ENCODE measurements around the gene KLKB1.
"Not testable (repeated sequence)": the region's sequence is repeated elsewhere in the genome, so short reads cannot be mapped to it uniquely, and the experiment has no call there.

KLKB1 gene

DNA sequence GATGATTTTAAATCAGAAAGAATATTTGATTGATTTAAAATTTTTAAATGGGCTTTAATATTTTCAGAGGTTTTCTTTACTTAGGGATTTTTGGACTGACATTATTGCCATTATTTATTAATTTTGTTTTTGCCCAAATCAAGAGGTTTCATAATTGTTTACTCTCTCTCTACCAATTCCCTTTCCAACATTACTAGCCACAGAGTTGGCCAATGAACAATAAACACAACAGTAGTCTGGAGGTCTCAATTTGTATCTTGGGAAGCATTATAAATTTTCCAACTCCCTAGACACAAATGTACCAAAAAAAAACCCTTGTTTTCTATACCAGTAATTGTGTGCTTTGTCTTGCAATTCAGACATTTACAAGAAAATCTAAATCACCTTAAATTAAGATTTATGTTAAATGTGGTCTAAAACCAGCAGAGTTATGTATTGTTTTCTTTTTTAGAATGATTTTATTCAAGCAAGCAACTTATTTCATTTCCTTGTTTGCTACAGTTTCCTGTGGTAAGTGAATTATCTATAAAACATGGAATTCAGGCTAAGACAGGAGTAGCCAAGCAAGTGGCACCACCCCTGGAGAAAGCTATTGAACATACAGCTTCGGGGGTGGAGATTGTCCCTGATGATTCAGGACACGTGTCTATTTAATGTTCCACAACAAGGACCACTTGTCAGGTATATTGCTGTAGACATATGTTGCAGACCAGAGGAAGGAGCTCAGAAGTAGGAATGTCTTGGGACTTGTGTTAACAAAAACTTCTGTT lies 622 bp downstream of the KLKB1 start:
- DNase-seq (ENCODE audit: low spot score) = no peak

DNA sequence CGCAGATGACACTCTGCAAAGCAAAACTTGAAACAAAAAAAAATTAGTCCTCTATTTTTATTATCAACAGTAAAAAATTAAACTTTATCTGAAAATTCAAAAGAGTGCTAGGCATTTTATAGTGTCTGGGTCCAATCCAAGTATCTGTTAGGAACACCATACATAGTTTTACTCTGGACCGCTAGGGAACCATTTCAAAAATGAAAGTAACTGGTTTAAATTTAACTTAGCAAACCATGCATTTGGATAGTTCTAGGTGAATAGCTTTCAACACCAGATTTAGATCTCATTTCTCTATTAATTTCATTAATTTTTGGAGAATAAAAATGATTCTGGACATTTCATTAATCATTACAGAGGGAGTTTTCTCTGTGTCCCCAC lies 1.2 kb downstream of the KLKB1 start:
- DNase-seq (ENCODE audit: low spot score) = no peak

GRCh38 chr4:186234367-186234766 lies 7.1 kb downstream of the KLKB1 start:
- no peak for DNase-seq (ENCODE audit: low spot score)

DNA sequence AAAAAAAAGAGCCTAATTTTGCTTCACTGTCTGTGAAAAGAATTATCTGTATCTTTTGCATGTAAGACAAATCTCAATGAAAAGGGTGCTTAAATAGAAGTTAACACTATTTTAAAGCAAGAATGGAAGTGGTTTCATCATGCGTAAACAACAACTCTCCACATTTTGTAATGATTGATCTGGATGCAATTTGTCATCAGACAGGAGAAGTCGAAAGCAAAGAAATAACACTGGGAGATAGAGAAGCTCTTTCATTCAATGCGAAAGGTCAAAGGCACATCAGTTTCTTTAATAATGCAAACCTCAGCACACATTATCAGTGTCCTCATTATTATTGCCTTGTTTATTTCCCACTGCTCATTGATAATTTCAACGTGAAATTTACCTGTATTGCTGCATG lies 8.8 kb downstream of the KLKB1 start:
- DNase-seq (ENCODE audit: low spot score) = no peak

DNA sequence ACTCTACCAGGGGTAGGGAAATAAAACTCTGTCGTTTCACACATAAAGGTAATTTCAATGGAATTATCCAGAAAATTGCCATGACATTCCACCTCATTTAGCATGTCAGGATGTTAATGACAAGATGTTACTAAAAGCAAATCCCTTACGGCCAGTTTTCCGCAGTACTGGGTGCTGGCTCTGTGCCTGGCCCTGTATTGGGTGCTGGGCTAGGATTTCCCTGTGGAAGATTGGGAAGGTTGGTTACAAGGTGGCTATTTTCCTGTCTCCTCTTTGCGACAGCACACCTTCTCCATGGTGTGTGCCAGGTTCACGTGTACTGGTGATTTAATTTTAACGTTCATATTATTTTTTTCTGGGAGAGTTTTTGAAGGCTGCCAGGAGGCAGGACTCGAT lies 13.1 kb downstream of the KLKB1 start:
- no peak for DNase-seq (ENCODE audit: low spot score)

DNA sequence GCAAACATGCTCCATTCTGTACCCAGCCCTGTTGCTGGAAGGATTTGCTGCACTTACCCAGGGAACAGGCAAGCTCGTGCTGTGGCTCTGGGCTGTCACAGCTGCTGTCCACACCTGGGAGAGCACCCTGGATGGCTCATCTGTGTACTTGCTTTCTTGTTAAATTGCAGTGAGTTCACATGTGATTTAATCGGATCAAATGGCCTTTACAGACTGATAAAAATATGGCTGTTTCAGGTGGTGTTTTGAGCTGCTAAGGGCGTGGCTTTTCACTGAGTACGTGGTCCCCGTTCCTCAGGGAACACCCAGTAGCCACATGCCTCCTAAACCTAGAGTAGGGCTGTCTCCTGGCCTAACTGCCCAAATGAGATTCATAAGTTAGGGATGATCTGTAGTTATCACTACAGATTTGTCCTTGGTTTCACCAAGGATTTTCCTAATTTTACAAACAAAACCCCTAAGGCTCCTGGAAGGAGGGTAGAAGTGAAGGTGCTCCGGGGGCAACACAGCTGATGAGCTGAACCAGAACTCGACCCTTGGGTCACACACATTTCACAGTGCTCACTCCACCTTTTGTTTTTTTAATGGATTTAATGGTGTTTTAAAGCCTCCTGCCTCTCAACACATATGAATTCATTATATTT lies 13.7 kb downstream of the KLKB1 start:
- no peak for DNase-seq (ENCODE audit: low spot score)

DNA sequence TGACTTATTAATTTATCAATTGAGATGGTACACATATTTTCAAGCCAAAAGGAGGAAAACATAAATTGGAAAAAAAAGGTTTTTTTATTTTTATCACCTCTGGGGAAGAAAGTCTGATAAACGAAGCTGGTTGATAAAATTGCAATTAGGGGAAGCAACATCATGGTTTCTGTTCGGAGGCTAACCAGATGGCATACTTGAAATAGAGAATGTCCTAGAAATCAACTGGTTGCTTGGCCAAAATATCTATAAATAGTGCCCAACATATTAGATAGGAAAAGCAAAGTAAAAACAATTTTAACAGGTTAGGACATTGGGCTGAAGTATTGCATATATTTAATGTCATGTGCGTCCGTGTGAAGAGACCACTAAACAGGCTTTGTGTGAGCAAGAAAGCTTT lies 14.3 kb downstream of the KLKB1 start:
- no peak for DNase-seq (ENCODE audit: low spot score)

GRCh38 chr4:186242031-186242430 lies 14.7 kb downstream of the KLKB1 start:
- not testable (repeated sequence) for DNase-seq (ENCODE audit: low spot score)

DNA sequence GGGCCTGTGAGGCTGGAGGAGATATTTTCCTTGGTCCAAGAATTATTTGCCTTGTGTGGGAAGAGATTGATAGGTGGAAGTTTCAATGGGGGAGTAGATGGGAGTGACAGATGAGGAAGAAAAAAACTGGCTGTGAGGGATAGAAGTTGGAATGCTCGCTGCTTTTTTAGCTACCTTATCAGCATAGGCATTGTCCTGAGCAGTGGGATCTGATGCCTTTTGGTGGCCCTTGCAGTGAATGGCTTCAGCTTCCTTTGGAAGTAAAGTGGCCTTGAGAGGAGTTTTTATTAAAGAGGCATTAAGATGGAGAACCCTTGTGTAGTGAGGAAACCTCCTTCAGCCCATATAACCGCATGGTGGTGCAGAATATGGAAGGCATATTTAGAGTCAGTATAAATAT lies 16.0 kb downstream of the KLKB1 start:
- DNase-seq (ENCODE audit: low spot score) = no peak

DNA sequence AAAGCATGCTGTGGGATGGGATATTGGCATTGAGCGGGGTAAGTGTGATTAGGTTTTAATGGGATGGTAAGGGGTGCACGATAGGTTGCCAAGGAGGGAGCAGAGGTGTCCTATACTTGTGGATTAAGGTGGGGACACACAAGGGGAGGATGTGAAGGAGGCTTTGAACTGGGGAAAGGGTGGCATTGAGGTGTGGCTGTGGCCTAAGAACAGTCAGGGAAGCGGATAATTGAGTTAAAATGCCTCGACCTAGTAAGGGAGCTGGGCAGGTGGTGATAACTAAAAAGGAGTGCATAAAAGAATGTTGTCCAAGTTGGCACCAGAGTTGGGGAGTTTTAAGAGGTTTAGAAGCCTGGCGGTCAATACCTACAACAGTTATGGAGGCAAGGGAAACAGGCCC lies 17.5 kb downstream of the KLKB1 start:
- DNase-seq (ENCODE audit: low spot score) = no peak

DNA sequence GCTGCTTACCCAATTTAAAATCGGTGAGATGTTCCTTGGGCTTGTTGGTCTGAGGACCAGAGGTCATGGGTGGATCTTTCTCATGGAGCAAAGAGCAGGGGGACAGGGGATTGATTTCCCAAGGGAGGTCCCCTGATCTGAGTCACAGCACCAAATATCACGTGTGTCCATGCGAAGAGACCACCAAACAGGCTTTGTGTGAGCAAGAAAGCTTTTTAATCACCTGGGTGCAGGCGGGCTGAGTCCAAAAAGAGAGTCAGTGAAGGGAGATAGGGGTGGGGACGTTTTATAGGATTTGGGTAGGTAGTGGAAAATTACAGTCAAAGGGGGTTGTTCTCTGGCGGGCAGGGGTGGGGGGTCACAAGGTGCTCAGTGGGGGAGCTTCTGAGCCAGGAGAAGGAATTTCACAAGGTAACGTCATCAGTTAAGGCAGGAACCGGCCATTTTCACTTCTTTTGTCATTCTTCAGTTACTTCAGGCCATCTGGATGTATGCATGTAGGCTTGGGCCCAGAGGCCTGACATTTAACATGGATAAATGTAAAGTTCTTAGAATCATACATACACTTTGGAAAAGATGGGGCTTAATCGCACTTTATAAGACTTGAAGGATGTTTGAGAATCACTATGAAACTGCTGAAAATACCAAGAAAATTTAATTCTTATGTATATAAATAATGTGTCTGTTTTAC lies 19.9 kb downstream of the KLKB1 start:
- not testable (repeated sequence) for DNase-seq (ENCODE audit: low spot score)

DNA sequence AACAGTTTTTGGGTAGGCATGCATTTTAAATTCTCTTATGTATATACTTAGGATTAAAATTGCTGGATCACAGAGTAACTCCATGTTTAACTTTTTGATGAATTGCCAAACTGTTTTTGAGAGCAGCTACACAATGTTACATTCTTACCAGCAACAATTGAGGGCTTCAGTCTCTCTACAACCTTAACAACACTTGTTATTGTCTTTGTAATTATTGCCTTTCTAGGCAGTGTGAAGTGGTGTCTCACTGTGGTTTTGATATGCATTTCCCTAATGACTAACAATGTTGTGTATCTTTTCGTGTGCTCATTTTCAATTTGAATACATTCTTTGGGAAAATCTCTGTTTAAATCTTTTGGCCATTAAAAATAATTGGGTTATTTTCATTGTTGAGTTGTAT lies 21.3 kb downstream of the KLKB1 start:
- peak; percentile 34 for DNase-seq (ENCODE audit: low spot score)

GRCh38 chr4:186249785-186250754 lies 22.8 kb downstream of the KLKB1 start:
- no peak for DNase-seq (ENCODE audit: low spot score)

DNA sequence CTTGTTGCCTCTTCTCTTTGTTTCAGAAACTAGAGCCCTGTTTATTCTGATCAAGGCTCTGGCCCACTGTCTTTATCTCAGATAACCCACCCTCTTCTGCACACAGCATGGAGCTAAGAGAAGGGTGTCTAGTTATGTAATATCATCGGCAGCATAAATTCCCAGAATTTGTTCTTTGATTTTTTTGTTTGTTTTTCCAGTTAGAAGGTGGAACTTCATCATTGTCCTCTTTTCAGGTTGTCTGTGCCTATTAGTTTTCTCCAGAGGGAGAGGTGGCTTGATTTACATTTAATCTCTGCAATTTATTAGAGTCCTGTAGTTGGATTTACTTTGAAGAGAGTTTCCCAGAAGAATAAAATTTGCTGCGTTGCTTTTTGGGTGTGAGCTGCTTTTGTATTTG lies 23.5 kb downstream of the KLKB1 start:
- DNase-seq (ENCODE audit: low spot score) = no peak

DNA sequence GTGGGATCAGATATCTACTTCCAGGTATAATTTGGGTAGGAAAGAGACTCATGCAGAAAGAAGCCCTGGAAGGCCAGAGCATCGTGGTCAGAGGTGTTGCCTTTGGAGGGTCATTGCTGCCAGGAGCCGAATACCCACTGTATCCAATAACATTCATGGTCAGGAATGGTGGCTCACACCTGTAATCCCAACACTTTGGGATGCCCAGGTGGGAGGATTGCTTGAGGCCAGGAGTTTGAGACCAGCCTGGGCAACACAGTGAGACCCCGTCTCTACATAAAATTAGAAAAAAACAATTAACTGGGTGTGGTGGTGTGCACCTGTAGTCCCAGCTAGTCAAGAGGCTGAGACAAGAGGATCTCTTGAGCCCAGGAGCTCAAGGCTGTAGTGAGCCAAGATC lies 27.8 kb downstream of the KLKB1 start:
- DNase-seq (ENCODE audit: low spot score) = no peak

DNA sequence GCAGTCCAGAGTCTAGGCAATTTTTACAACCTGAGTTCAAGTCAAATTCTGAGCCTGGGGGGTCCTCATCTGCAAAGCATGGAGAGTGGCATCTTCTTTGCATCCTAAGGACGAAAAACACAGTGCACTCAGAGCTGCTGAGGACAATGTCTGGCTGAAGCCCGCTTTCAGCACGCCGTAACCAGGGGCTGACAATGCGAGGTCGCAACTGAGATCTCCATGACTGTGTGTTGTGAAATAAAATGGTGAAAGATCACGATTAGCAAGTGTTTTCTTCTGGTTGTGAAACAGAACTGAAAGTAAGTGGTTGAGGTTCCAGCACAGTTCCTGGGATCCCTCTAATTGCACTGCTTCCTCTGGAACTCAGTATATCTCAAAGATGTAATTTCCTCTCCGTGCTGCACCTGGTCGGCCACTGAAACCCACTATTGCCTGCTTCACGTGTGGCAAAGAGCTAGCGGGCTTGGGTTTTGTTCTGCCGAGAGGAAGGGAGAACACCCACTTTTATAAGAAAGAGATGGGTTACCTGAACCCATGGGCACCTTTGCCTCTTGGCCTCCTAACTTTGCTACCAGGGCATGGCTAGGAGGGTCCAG lies 31.0 kb downstream of the KLKB1 start:
- DNase-seq (ENCODE audit: low spot score) = no peak

GRCh38 chr4:186260117-186260503 lies 32.8 kb downstream of the KLKB1 start:
- no peak for DNase-seq (ENCODE audit: low spot score)

DNA sequence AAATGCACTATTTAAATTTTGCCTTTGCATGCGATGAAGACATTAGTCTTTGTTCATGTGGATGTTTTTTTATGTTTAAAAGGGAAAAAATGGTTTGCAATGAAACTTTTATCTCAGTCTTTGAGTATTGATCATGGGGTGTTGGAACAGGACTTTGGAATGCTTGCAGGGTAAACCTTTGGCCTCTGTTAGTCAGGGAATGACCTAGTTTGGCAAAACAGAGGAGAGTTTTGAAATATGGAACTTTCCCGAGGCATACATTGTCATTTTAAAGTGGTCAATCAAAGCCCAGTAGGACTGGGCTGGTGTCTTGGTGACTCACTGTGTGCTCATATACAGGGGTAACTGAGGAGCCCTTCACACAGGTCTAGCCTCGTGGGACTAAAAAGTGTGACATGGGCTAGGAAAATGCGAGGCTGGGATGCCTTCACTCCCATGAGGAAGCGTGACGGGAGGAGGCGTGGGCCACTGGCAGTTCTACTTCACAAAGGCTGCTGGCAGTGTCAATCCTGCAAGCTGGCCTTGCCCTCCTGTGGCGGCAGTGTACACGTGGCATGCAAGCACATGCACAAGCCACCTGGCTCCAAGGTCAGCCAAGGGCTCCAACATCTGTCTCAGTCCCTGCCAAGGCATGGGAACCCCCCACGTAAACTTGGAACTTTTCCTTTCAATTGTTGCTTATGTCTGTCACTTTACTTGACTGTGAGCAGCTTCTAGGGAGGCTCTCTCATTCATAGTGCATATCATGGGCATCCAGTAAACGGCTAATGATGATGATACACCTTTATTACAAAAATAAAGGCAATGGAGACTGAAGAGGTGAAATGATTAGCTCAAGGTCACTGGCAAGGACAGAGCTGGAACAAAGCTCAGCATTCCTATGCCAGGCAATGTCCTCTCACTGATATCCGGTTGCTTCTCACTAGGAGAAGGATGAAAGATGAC lies 33.5 kb downstream of the KLKB1 start:
- DNase-seq (ENCODE audit: low spot score) = no peak

GRCh38 chr4:186264660-186265059 lies 37.4 kb downstream of the KLKB1 start:
- no peak for DNase-seq (ENCODE audit: low spot score)

- not testable (repeated sequence) for DNase-seq (ENCODE audit: low spot score)
Observed at GRCh38 chr4:186265250-186265649, 37.9 kb downstream of the KLKB1 start.
